Natural killer cell (primary cell): ENCODE results near the gene SIRT5. TPM values are rescaled to one million over a fixed set of nuclear protein-coding genes. Genes with fewer than 3 reads are reported as not detected.

Experiments
- ATAC-seq, 3 donors: fragments of 150-1000 bp in 2 of 3; fragments of 200-7000 bp in 1 of 3; cut with Tn5 transposase; 1 replicate in 1 of 3; 2 replicates in 2 of 3; pipeline ENCODE4 v1.10.0; 2021; ENCODE audit warnings: mild to moderate bottlenecking in 2 of 3, moderate library complexity in 2 of 3
- DNase-seq, 2 donors: peaks; one replicate each; pipeline versions ENCODE4 v3.0.0 to v3.0.0-alpha.2; 2013 to 2021; ENCODE audit warnings: mixed read lengths in 1 of 2
- H3K27ac ChIP-seq: one replicate; pipeline ENCODE4 v1.5.1; 2013; ENCODE audit warnings: mild to moderate bottlenecking, low read length
- H3K27me3 ChIP-seq: one replicate; pipeline ENCODE4 v1.6.1; 2013; ENCODE audit warnings: low read length; ENCODE audit not compliant: control insufficient read depth, insufficient read depth
- H3K36me3 ChIP-seq: one replicate; pipeline ENCODE4 v1.6.1; 2013; ENCODE audit warnings: low read length; ENCODE audit not compliant: control insufficient read depth, insufficient read depth
- H3K4me1 ChIP-seq: one replicate; pipeline ENCODE4 v1.6.1; 2013; ENCODE audit warnings: low read length; ENCODE audit not compliant: control insufficient read depth, insufficient read depth
- H3K4me3 ChIP-seq: one replicate; pipeline ENCODE4 v1.5.1; 2013; ENCODE audit warnings: low read length
- H3K9me3 ChIP-seq: one replicate; pipeline ENCODE4 v1.6.1; 2013; ENCODE audit warnings: low read length; ENCODE audit not compliant: control insufficient read depth, insufficient read depth
- H3K27ac Mint-ChIP-seq, 2 donors: one replicate each; pipeline ENCODE4 v1.8.0; 2022; ENCODE audit warnings: mild to moderate bottlenecking in 2 of 2, mixed read lengths in 2 of 2, moderate library complexity in 1 of 2
- H3K27me3 Mint-ChIP-seq, 2 donors: one replicate each; pipeline ENCODE4 v1.8.0; 2022; ENCODE audit warnings: low read depth in 2 of 2, mixed read lengths in 2 of 2
- H3K36me3 Mint-ChIP-seq: one replicate; pipeline ENCODE4 v1.8.0; 2022; ENCODE audit warnings: mixed read lengths
- H3K4me1 Mint-ChIP-seq, 2 donors: one replicate each; pipeline ENCODE4 v1.8.0; 2022; ENCODE audit warnings: mixed read lengths in 2 of 2
- H3K4me3 Mint-ChIP-seq: one replicate; pipeline ENCODE4 v1.8.0; 2022; ENCODE audit warnings: mild to moderate bottlenecking, moderate library complexity, mixed read lengths
- H3K9me3 Mint-ChIP-seq, 2 donors: one replicate each; pipeline ENCODE4 v1.8.0; 2022; ENCODE audit warnings: mixed read lengths in 2 of 2
- WGBS: methylation state at CpG from one replicate; pipeline ENCODE4 v1.1.7; 2013; ENCODE audit warnings: missing lambda C conversion rate; ENCODE audit not compliant: insufficient coverage; 5-methylcytosine and 5-hydroxymethylcytosine counted together
- intact Hi-C: fragments of 100-400 bp; cut with micrococcal nuclease; formaldehyde crosslinking; loops from one replicate; pipeline ENCODE4 v1.14.2; 2022
- total RNA-seq, 4 donors: library from RNA; stranded (reverse); fragments of 120-200 nt in 1 of 4; gene quantifications; one replicate each; pipeline versions ENCODE4 v1.2.3 to v1.2.4, GENCODE V29; 2013 to 2022
- TF ChIP-seq, protein P1 (sequence below): fragments of 200-600 bp; IDR thresholded peaks from one replicate; pipeline ENCODE4 v1.8.0; 2022; ENCODE audit warnings: antibody characterized with exemption

Gene SIRT5
- total RNA-seq, 3 donors from 2014 or later (not counting 1 experiment from before 2014, with no cell fraction given) = 8.8 to 13.9 (median 12.2) TPM

DNA sequence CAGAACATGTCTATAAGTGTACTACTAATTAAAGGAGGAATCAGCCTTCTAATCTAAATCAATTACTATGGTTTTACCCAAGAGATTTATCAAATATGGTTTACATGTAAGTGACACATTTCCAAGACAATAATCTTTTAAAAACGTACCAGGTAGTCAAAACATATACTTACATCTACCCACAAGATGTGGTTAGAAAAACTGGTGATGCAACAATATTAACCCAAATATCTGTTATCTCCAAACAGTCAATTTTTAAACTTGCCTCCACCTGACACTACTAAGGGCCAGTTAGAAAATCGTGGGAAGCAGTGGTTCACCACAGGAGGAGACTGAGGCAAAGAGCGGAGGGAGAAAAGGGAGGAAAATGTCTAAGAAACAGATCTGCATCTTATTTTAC is 68.7 kb downstream of the SIRT5 start:
- Mint-ChIP-seq H3K4me1 (peaks cover 0 to 7% of the 10 kb centered on the region in 2 donors), H3K36me3 (peaks cover 14% of the 10 kb centered on the region), H3K27me3 (no peaks in the 10 kb centered on the region), H3K27ac (peak overlapping the region in 1 of 2 donors; percentile 31), H3K4me3 (no peak overlapping the region), H3K9me3 (no peaks in the 10 kb centered on the region)
- Histone ChIP-seq H3K36me3 (peaks cover 39% of the 10 kb centered on the region), H3K27ac (no peak overlapping the region), H3K4me1 (no peaks in the 10 kb centered on the region), H3K27me3 (no peaks in the 10 kb centered on the region), H3K9me3 (no peaks in the 10 kb centered on the region), H3K4me3 (no peak overlapping the region)
- 83% methylated on average over 1 of the region's 3 CpGs for WGBS
- intact Hi-C loops = no loop called here
- TF ChIP-seq, protein P1, sequence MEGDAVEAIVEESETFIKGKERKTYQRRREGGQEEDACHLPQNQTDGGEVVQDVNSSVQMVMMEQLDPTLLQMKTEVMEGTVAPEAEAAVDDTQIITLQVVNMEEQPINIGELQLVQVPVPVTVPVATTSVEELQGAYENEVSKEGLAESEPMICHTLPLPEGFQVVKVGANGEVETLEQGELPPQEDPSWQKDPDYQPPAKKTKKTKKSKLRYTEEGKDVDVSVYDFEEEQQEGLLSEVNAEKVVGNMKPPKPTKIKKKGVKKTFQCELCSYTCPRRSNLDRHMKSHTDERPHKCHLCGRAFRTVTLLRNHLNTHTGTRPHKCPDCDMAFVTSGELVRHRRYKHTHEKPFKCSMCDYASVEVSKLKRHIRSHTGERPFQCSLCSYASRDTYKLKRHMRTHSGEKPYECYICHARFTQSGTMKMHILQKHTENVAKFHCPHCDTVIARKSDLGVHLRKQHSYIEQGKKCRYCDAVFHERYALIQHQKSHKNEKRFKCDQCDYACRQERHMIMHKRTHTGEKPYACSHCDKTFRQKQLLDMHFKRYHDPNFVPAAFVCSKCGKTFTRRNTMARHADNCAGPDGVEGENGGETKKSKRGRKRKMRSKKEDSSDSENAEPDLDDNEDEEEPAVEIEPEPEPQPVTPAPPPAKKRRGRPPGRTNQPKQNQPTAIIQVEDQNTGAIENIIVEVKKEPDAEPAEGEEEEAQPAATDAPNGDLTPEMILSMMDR = no peak
- DNase-seq = no peak
- no peak for ATAC-seq

DNA sequence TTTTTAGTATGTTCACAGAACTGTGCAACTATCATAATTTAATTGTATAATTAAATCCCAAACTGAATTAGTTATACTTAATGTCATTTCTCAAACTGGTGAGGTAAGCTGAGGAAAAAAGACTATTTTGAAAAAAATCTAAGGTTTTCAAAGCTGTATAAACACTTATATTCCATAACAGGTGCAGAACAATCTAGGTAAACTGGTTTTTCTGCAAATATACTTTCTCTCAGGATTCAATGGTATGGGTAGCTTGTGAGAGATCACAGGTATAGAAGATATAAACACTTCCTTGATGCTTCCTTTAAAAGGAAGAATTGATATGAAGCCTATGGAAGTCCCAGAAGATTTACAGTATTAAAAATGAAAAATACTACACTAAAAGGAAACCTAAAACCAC is 74.4 kb downstream of the SIRT5 start:
- Histone ChIP-seq H3K4me1 (no peaks in the 10 kb centered on the region), H3K9me3 (no peaks in the 10 kb centered on the region), H3K27ac (no peak overlapping the region), H3K27me3 (no peaks in the 10 kb centered on the region), H3K4me3 (no peak overlapping the region), H3K36me3 (peaks cover 12% of the 10 kb centered on the region)
- H3K27me3 Mint-ChIP-seq = no peaks in the 10 kb centered on the region
- no peak overlapping the region for H3K4me3 Mint-ChIP-seq
- H3K27ac Mint-ChIP-seq = no peak overlapping the region
- intact Hi-C loops = no loop called here
- H3K9me3 Mint-ChIP-seq = no peaks in the 10 kb centered on the region
- DNase-seq (no peak), ATAC-seq (no peak)
- TF ChIP-seq, protein P1 = no peak
- no peaks in the 10 kb centered on the region for H3K36me3 Mint-ChIP-seq
- peaks cover 14 to 16% of the 10 kb centered on the region in 2 donors for H3K4me1 Mint-ChIP-seq

DNA sequence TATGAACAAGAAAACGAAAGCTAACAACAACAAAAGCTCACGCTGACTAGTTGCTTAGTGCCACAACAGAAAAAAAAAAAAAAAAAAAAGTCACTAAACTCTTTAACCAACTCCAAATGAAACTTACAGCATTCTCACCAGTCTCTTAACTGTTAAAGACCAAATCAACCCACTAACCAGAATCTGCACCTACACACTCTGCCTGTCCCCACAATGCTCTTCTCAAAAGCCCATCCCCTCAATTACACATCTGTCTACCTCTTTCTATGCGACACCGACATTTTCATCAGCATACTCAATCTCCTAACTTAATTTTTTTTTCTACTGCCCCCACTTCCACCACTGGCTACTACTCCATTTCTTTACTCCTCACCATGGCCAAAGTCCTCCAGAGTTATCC is 75.0 kb downstream of the SIRT5 start:
- ATAC-seq (no peak), DNase-seq (no peak)
- Histone ChIP-seq H3K36me3 (peaks cover 7% of the 10 kb centered on the region), H3K27ac (no peak overlapping the region), H3K27me3 (no peaks in the 10 kb centered on the region), H3K4me3 (no peak overlapping the region), H3K4me1 (no peaks in the 10 kb centered on the region), H3K9me3 (no peaks in the 10 kb centered on the region)
- WGBS = 90% methylated on average over 4 of the region's 4 CpGs
- intact Hi-C loops = no loop called here
- H3K36me3 Mint-ChIP-seq = no peaks in the 10 kb centered on the region
- peaks cover 14 to 16% of the 10 kb centered on the region in 2 donors for H3K4me1 Mint-ChIP-seq
- H3K27me3 Mint-ChIP-seq = no peaks in the 10 kb centered on the region
- no peak overlapping the region for H3K4me3 Mint-ChIP-seq
- TF ChIP-seq, protein P1 = no peak
- no peaks in the 10 kb centered on the region for H3K9me3 Mint-ChIP-seq
- no peak overlapping the region for H3K27ac Mint-ChIP-seq

DNA sequence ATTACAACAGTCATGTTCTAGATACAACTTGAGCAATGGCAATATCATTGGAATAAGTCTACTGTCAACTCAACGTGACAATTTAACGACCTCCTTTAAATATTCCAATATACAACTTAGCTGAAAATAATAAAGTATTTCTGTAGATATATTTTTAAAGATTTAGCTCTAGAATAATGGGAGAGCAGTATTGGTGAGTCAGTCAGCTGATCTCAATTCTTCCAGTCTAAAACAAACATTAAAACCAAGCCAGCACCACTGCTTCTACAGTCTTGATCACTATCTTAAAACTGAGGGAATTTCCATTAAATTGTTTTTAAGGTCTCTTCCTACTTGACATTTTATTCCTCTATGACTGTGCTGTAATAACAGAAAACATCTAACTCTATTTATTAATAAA is 78.9 kb downstream of the SIRT5 start:
- intact Hi-C loops = no loop called here
- Histone ChIP-seq H3K27me3 (no peaks in the 10 kb centered on the region), H3K4me3 (no peak overlapping the region), H3K9me3 (no peaks in the 10 kb centered on the region), H3K27ac (no peak overlapping the region), H3K36me3 (peaks cover 15% of the 10 kb centered on the region), H3K4me1 (no peaks in the 10 kb centered on the region)
- Mint-ChIP-seq H3K4me3 (no peak overlapping the region), H3K4me1 (peaks cover 16 to 26% of the 10 kb centered on the region in 2 donors), H3K36me3 (no peaks in the 10 kb centered on the region), H3K9me3 (no peaks in the 10 kb centered on the region), H3K27ac (no peak overlapping the region), H3K27me3 (no peaks in the 10 kb centered on the region)
- TF ChIP-seq, protein P1 = no peak
- ATAC-seq (no peak), DNase-seq (no peak)
- no CpG with 5 or more reads among the region's 2 CpGs for WGBS
